HS-5 (cell line): Measurements from ENCODE around the gene COA3.

Experiments used
- DNase-seq: peaks from one replicate; pipeline ENCODE4 v3.0.0-alpha.2; 2012; ENCODE audit warnings: low read depth

Gene COA3

DNA sequence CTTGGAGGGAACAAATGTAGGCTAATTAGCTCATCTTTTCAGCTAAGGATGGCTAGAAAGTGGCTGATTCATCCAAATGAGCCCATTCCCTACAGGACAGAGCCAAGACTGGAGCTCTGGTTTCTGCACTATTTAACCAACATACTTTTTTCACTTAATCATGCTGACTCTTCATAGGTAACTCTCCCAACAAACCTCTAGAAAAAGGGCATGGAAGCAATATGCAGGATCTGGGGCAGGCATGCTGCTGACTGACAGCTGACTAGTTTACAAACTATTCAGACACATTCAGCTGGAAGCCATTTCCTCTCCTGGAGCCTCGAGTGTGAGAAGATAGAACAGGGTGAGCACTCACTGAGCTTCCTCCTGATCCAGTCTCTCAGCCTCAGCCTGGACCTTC lies 19.4 kb upstream of the COA3 start:
- DNase-seq = peak; percentile 77

- peak; percentile 93 for DNase-seq
These were observed 16.3 kb upstream of the COA3 start for GRCh38 chr17:42814633-42815399.

GRCh38 chr17:42809250-42809649 lies 10.7 kb upstream of the COA3 start:
- peak; percentile 61 for DNase-seq

DNA sequence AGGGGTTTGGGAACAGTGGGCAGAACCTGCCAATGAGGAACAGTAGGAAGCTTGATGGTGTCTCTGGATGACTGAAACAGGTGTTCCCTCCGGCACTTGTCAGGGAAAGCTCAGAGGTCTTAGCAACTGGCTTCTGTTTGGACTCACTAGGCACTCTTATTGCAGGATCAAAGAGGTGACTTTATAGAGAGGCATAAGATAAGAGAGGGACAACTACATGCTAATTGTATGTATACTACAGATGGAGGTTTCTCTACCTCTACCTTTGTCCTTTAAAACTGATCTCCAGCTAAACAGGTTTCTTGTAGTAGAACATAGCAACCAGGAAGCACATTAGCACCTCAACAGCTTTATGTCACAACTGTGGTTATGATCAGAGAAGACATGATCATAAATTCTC lies 7.7 kb upstream of the COA3 start:
- DNase-seq = no peak

GRCh38 chr17:42804918-42805367 lies 6.4 kb upstream of the COA3 start:
- DNase-seq = no peak

DNA sequence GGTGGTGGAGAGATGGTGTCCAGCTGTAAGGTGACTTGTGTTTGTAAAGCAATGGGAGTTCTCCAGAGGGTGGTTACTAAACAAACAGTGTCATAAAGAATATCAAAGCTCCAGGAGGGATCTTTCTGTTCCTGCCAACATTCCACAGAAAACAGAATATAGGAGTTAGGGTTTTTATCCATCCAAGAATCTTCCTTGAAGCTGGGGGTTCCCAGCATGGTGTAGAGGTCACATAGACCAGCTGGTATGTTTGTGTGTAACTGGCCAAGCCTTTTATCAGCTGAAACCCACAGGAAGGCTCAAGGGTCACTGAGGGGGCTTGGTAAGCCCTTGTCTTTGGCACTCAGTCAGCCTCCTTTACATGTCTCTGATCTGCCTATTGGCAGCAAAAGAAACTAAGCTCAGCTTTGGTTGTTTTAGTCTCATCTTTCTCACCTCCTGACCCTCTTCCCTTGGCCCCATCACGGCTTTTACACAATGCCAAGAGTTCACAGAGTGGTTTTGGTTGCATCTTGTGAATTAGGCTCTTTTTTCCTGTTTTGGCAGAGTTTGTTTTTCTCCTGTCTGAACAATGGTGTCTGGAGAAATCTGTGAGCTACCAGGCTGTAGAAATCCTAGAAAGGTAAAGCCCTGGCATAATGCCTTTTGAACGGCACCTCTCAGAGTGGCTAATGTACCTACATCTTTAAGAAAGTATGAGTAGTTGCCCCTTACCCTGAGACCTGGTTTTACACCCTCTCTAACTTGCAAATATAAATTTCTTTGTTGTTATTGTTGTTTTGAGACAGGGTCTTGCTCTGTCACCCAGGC lies 4.8 kb upstream of the COA3 start:
- DNase-seq = no peak

DNA sequence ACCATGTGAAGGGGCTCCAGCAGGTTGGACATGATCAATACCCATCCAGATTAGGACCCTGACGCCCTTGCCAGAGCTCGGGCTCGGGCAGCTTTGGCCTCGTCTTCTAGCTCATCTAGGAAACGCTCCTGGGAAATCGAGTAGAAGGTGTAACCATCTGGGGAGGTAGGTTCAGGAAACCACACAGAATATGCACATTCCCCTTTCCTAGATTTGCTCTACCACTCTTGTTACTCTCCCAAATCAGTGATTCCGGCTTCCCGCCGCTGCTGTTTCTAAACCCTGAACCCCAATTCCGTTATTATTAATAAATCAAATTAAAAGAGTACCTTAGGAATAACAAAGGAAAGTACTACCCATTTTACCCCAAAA lies 507 bp downstream of the COA3 start:
- no peak for DNase-seq

DNA sequence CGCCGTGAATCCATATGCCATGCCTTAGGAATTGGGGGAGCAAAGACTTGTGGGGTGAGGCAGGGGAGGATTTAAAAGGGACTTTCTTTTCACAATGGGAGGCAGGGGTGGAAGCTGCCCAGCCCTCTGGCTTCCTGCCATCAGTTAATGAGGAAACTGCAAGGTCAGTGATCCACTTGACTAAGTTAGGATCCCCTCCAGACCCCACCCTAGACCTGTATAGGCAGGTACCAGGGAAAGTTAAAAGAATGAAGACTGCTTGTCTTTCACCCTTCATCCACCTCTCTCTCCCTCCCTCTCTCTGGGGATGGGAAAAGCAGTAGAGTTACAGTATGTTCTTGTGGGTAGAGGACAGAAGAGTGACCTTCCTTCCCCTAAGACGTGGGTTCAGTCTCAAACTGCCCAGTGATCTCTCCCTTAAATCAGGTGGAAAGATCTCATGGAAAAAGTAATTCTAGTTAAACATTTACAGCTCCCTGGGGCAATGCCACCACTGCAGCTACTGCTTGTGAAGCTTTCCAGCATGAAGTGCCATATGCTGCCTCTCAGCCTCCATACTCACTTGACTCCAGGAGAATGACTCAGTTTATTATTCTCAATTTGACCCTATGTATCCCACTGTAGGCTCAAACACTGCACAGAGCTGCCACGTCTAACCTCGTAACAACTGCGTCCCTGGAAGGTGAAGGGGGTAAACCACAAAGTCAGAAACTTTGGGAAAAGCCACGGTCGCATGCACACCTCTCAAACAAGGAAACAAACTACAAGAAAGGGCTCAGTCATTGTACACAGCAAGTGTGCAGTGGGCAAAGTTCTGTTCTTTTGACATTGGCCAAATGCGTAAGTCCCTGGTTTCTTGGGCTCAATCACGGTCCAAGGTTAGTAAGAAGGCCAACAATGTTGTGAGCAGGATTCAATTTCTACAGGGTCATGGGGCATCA lies 1.2 kb downstream of the COA3 start:
- no peak for DNase-seq

GRCh38 chr17:42796066-42796758 lies 2.3 kb downstream of the COA3 start:
- no peak for DNase-seq

GRCh38 chr17:42795465-42795864 lies 3.0 kb downstream of the COA3 start:
- DNase-seq = no peak

DNA sequence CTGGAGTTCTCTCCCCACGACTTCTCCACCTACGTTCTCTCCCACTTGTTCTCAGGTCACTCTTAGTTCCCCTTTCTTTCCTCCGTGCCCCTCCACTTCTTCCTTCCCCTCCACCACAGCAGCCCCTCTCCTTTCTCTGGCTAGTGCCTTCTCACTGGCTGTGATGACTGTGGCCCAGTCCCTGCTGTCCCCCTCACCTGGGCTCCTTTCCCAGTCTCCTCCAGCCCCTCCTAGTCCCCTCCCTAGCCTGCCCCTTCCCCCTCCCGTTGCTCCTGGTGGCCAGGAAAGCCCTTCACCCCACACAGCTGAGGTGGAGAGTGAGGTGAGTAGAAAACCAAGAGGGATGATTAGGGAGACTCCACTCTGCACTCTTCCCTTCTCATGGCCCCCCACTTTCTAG lies 3.4 kb downstream of the COA3 start:
- DNase-seq = no peak

- no peak for DNase-seq
These were observed 6.0 kb downstream of the COA3 start for GRCh38 chr17:42792545-42792944.

DNA sequence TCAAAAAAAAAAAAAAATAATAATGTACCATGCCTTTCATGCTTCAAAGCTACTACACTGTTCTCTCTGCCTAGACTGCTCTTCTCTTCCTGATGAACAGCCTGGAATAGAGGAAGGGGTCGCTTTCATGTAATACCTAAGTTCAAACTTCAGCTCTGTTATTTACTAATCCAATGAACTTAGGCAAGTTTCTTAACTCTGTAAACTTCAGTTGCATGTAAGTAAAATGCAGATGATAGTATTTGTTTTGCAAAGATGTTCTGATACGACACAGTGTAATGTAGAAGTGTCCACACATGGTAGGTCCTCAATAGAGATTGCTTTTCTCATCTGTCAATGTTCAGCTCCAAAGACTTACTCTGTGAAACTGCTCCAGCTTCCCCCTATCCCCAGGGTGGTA lies 6.6 kb downstream of the COA3 start:
- DNase-seq = no peak

GRCh38 chr17:42787266-42787665 lies 11.2 kb downstream of the COA3 start:
- DNase-seq = no peak

DNA sequence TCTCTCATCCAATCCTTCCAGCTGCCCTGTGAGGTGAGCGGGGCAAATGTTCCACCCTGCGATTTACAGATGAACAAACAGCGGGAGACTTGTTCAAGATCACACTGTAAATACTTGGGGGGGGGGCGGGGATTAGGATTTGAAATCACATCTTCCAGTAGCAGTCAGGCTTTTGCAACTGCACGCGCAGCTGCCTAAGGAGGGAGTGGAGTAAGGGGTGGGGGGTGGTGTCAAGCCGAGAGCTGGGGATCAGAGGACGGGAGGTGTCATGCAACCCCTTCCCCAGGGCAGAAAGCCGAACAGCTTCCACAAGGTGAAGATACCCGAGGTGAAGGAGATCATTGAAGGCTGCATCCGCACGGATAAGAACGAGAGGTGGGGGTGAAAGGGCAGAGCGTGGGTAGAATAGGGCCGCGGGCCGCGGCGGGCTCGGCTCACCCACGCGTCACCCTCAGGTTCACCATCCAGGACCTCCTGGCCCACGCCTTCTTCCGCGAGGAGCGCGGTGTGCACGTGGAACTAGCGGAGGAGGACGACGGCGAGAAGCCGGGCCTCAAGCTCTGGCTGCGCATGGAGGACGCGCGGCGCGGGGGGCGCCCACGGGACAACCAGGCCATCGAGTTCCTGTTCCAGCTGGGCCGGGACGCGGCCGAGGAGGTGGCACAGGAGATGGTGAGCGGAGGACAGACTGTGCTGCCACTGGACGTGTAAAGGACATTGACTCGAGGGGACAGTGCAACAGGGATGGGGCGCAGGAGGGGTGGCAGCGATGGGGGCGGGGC lies 13.5 kb downstream of the COA3 start:
- DNase-seq = no peak

DNA sequence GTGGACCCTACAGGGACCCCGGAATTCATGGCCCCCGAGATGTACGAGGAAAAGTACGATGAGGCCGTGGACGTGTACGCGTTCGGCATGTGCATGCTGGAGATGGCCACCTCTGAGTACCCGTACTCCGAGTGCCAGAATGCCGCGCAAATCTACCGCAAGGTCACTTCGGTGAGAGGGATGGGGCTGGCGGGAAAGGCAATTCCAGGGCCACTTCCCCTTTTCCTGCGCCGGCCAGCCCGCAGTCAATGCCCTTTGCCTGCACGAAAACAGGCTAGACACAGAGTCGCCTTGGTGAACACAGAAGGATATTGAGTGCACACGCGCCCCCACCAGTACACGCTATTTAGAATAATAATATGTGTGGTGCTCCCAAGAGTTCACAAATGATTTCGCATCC lies 14.1 kb downstream of the COA3 start:
- DNase-seq = no peak

- no peak for DNase-seq
These were observed 14.7 kb downstream of the COA3 start for GRCh38 chr17:42783791-42784138.

DNA sequence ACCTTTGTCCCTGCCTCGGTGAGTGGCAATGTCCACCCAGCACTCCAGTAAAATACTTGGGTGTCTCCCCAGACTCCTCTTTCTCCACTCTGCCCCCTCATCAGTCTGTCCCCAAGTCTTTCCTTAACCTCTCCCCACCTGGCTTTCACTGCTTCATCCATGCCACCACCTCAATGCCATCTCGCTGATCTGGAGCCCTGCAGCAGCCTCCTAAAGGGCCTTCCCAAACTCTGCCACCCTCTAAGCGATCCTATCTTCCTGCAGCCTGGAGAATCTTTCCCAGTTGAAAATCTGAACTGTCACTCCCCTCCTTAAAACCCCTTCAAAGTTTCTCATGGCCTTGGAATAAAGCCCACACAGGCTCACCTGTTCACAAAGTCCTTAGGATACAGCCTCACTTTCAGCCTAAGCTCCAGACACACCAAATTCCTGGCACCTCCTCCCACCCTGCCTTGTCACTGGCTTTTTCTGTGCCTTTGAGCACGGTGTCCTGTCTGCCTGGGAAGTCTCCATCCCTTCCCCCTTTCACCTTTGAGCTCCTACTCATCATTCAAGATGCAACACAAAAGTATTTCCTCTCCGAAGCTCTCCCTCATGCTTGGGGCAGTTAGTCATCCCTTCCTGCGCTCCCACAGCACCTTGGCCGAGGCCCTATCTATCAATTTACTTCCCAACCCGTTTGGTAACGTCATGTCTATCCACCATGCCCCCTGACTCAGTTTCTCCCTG lies 15.3 kb downstream of the COA3 start:
- DNase-seq = peak; percentile 76

- no peak for DNase-seq
These were observed 16.1 kb downstream of the COA3 start for GRCh38 chr17:42782166-42783061.
